Mesendoderm (in vitro differentiated cells): ENCODE measurements around the gene NLGN1.

Experiments
- DNase-seq: peaks from one replicate; pipeline ENCODE4 v3.0.0; 2013
- H2AK5ac ChIP-seq: 2 replicates; pipeline ENCODE4 v1.6.1; 2013; ENCODE audit warnings: low read length, inconsistent platforms
- H2BK120ac ChIP-seq: 2 replicates; pipeline ENCODE4 v1.6.1; 2013; ENCODE audit warnings: low read depth, mild to moderate bottlenecking, low read length, moderate library complexity, mixed read lengths
- H2BK15ac ChIP-seq: replicated peaks from 2 replicates; pipeline ENCODE4 v1.6.1; 2013; ENCODE audit warnings: low read depth, mild to moderate bottlenecking, moderate library complexity
- H2BK5ac ChIP-seq: 2 replicates; pipeline ENCODE4 v1.6.1; 2013; ENCODE audit warnings: low read length, inconsistent platforms
- H3K18ac ChIP-seq: 2 replicates; pipeline ENCODE4 v1.6.1; 2013; ENCODE audit warnings: mild to moderate bottlenecking, low read length, mixed read lengths
- H3K23ac ChIP-seq: one replicate; pipeline ENCODE4 v1.6.1; 2013; ENCODE audit warnings: low read length
- H3K27ac ChIP-seq: 2 replicates; pipeline ENCODE4 v1.5.1; 2013; ENCODE audit warnings: low read depth, mild to moderate bottlenecking, inconsistent platforms, low read length, moderate library complexity
- H3K27me3 ChIP-seq: 2 replicates; pipeline ENCODE4 v1.6.1; 2013; ENCODE audit warnings: low read length, control low read depth, mild to moderate bottlenecking, inconsistent platforms; ENCODE audit not compliant: insufficient read depth, poor library complexity
- H3K36me3 ChIP-seq: 2 replicates; pipeline ENCODE4 v1.6.1; 2013; ENCODE audit warnings: low read length, inconsistent platforms; ENCODE audit not compliant: control insufficient read depth, insufficient read depth
- H3K4ac ChIP-seq: one replicate; pipeline ENCODE4 v1.6.1; 2013; ENCODE audit warnings: low read depth, mild to moderate bottlenecking, low read length, moderate library complexity
- H3K4me1 ChIP-seq: 2 replicates; pipeline ENCODE4 v1.6.1; 2013; ENCODE audit warnings: low read depth, low read length, inconsistent platforms; ENCODE audit not compliant: control insufficient read depth
- H3K4me2 ChIP-seq: 2 replicates; pipeline ENCODE4 v1.6.1; 2013; ENCODE audit warnings: low read length
- H3K4me3 ChIP-seq: 2 replicates; pipeline ENCODE4 v1.5.1; 2013; ENCODE audit warnings: mild to moderate bottlenecking, low read length
- H3K56ac ChIP-seq: one replicate; pipeline ENCODE4 v1.6.1; 2013; ENCODE audit warnings: low read length
- H3K79me1 ChIP-seq: 2 replicates; pipeline ENCODE4 v1.6.1; 2013; ENCODE audit warnings: low read length, inconsistent platforms
- H3K79me2 ChIP-seq: 2 replicates; pipeline ENCODE4 v1.6.1; 2013; ENCODE audit warnings: mild to moderate bottlenecking, low read length; ENCODE audit not compliant: control insufficient read depth, insufficient read depth
- H3K9ac ChIP-seq: 2 replicates; pipeline ENCODE4 v1.6.1; 2013; ENCODE audit warnings: low read length, inconsistent platforms
- H4K5ac ChIP-seq: one replicate; pipeline ENCODE4 v1.6.1; 2013; ENCODE audit warnings: low read length
- H4K8ac ChIP-seq: one replicate; pipeline ENCODE4 v1.6.1; 2013; ENCODE audit warnings: low read depth, mild to moderate bottlenecking, control low read depth, low read length, moderate library complexity
- WGBS: extraction: QIAGEN DNeasy Blood & Tissue Kit; methylation state at CpG from one replicate; pipeline ENCODE4 v1.1.7; 2013; ENCODE audit warnings: low lambda C conversion rate, missing lambda C conversion rate; ENCODE audit not compliant: insufficient coverage; ENCODE audit errors: extremely low coverage; 5-methylcytosine and 5-hydroxymethylcytosine counted together

The NLGN1 gene

DNA sequence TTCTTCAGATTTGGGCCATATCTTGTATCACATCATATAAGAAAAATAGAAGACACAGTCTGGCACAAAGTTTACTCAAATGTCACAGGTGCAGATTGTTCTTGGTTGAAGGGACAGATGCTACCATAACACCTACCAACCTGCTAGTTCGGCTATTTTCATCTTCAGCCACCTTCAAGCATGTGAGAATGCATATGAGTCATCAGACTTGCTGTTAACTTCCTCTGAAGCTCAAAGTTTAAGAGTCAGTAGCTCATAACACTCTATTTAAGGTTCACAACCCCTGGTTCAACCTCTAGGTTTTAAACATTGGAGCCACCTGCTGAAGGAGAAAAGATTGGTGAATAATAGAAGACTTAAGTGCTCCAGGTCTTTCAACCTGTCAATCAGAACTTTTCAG is 522.8 kb downstream of the NLGN1 start:
- H3K18ac ChIP-seq, result no peak overlapping the region
- H3K56ac ChIP-seq, result no peak overlapping the region
- DNase-seq, result peak; percentile 62
- H4K8ac ChIP-seq, result no peak overlapping the region
- H3K27ac ChIP-seq, result no peak overlapping the region
- no CpG with 5 or more reads among the region's 1 CpG for WGBS
- no peaks in the 10 kb centered on the region for H3K27me3 ChIP-seq
- no peak overlapping the region for H3K9ac ChIP-seq
- H2BK15ac ChIP-seq, result no peak overlapping the region
- no peaks in the 10 kb centered on the region for H3K79me2 ChIP-seq
- no peak overlapping the region for H3K4me2 ChIP-seq
- H3K79me1 ChIP-seq, result no peaks in the 10 kb centered on the region
- no peaks in the 10 kb centered on the region for H3K4me1 ChIP-seq
- no peak overlapping the region for H3K4me3 ChIP-seq
- no peak overlapping the region for H2BK5ac ChIP-seq
- H2AK5ac ChIP-seq, result no peak overlapping the region
- H2BK120ac ChIP-seq, result no peak overlapping the region
- H3K23ac ChIP-seq, result no peak overlapping the region
- no peaks in the 10 kb centered on the region for H3K36me3 ChIP-seq
- H4K5ac ChIP-seq, result no peak overlapping the region
- no peak overlapping the region for H3K4ac ChIP-seq

DNA sequence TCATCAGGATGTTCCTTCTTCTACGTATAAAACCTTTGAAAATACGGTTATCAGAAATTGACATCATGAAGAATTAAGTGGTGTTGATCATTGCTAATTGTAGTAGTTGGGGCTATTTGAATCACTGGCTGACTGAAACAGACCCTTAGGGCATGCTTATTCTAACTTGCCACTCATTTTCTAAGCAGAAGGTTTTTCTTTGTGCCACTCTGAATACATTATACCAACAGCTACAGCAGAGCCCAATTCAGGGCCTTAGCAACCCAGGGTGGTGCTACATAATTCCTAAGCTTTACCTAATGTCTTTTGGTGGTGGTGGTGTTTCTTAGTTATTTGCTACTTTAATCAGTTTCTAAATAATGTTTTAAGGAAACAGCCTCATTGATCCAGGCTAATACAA is 524.2 kb downstream of the NLGN1 start:
- no CpG with 5 or more reads among the region's 2 CpGs for WGBS
- Histone ChIP-seq H3K27me3 (no peaks in the 10 kb centered on the region), H3K27ac (no peak overlapping the region), H3K4me3 (no peak overlapping the region), H2BK120ac (no peak overlapping the region), H3K4ac (no peak overlapping the region), H3K4me1 (no peaks in the 10 kb centered on the region), H4K5ac (no peak overlapping the region), H3K79me1 (no peaks in the 10 kb centered on the region), H3K36me3 (no peaks in the 10 kb centered on the region), H3K9ac (no peak overlapping the region), H3K56ac (no peak overlapping the region), H3K79me2 (no peaks in the 10 kb centered on the region), H3K18ac (no peak overlapping the region), H2AK5ac (no peak overlapping the region), H4K8ac (no peak overlapping the region), H3K23ac (no peak overlapping the region), H2BK5ac (no peak overlapping the region), H2BK15ac (no peak overlapping the region), H3K4me2 (no peak overlapping the region)
- DNase-seq, result peak; percentile 22

DNA sequence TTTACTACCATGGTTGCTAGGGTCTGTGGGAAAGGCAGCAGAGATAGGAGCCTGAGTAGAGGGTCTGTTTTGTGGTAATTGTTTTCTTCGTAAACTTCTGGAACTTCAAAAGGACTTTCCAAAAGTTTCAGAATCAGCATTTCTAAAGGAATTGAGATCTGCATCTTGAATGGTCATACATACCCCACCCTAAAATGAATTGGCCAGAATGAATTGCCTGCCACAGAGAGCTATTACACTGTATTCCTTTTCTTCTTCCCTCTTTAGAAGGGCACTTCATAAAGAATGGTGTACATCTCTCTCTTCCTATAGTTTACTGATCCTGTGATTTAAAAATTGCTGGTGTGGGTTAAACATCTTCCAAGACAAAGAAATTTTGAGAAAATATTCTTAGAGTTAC is 525.7 kb downstream of the NLGN1 start:
- WGBS, result no CpG with 5 or more reads among the region's 1 CpG
- H3K23ac ChIP-seq, result no peak overlapping the region
- no peaks in the 10 kb centered on the region for H3K79me1 ChIP-seq
- no peak overlapping the region for H3K4ac ChIP-seq
- H3K79me2 ChIP-seq, result no peaks in the 10 kb centered on the region
- no peak overlapping the region for H2BK120ac ChIP-seq
- H3K18ac ChIP-seq, result no peak overlapping the region
- H3K27me3 ChIP-seq, result no peaks in the 10 kb centered on the region
- no peak for DNase-seq
- no peak overlapping the region for H3K4me3 ChIP-seq
- H4K5ac ChIP-seq, result no peak overlapping the region
- no peak overlapping the region for H3K4me2 ChIP-seq
- no peak overlapping the region for H3K56ac ChIP-seq
- no peak overlapping the region for H3K27ac ChIP-seq
- H3K4me1 ChIP-seq, result no peaks in the 10 kb centered on the region
- no peak overlapping the region for H2BK5ac ChIP-seq
- no peak overlapping the region for H4K8ac ChIP-seq
- H2AK5ac ChIP-seq, result no peak overlapping the region
- H3K9ac ChIP-seq, result no peak overlapping the region
- H2BK15ac ChIP-seq, result peak overlapping the region; percentile 19
- no peaks in the 10 kb centered on the region for H3K36me3 ChIP-seq

DNA sequence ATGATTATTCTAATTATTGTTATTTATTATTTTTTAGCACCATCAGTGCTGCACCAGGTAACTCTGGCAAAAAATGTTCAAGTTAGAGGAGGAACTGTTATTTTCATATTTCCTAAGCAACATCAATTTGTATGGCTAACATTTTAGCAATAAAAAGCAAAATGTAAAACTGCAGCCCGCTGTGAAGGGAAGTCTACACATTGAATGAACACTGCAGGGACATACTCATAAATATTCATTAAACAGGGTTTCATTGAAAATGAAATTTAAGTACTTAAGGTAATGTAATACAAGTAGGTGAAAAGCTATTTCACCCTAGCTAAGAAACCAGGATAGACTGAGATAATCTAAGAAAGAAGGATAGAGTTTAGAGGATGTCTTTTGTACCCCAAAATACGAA is 532.7 kb downstream of the NLGN1 start:
- Histone ChIP-seq H4K8ac (no peak overlapping the region), H2BK15ac (no peak overlapping the region), H3K9ac (no peak overlapping the region), H2BK120ac (no peak overlapping the region), H3K27me3 (no peaks in the 10 kb centered on the region), H3K79me2 (no peaks in the 10 kb centered on the region), H3K79me1 (no peaks in the 10 kb centered on the region), H3K4me1 (peaks cover 2% of the 10 kb centered on the region), H3K4me3 (no peak overlapping the region), H3K23ac (no peak overlapping the region), H3K27ac (no peak overlapping the region), H3K4me2 (no peak overlapping the region), H2AK5ac (no peak overlapping the region), H3K4ac (no peak overlapping the region), H3K18ac (no peak overlapping the region), H2BK5ac (no peak overlapping the region), H3K36me3 (no peaks in the 10 kb centered on the region), H3K56ac (no peak overlapping the region), H4K5ac (no peak overlapping the region)
- no peak for DNase-seq
- WGBS, result no CpG with 5 or more reads among the region's 2 CpGs

DNA sequence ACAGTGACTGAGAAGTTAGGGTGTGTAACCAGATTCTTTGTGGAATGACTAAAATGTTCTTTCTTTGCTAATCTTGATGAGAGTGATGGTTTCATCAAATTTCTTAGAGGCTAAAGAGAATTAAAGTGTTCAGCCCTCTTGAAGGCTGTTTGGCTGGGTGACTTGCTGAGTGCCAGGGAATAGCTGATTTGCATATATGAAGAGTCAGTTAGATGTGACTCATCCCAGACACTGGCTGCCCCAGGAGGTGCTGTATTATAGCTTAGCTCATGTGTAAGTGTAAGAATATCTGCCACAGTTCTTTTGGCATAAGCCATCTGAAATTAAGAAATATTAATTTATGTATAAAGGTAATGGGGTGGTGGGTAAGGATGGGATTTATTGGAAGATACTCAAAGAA is 535.1 kb downstream of the NLGN1 start:
- H3K27me3 ChIP-seq, result no peaks in the 10 kb centered on the region
- H3K18ac ChIP-seq, result no peak overlapping the region
- H3K36me3 ChIP-seq, result no peaks in the 10 kb centered on the region
- H2BK5ac ChIP-seq, result no peak overlapping the region
- peaks cover 2% of the 10 kb centered on the region for H3K4me1 ChIP-seq
- no peak overlapping the region for H3K27ac ChIP-seq
- H2BK120ac ChIP-seq, result no peak overlapping the region
- no peak overlapping the region for H3K56ac ChIP-seq
- no peak overlapping the region for H3K4me2 ChIP-seq
- H3K4ac ChIP-seq, result no peak overlapping the region
- H4K5ac ChIP-seq, result no peak overlapping the region
- H3K79me2 ChIP-seq, result no peaks in the 10 kb centered on the region
- no peaks in the 10 kb centered on the region for H3K79me1 ChIP-seq
- peak; percentile 60 for DNase-seq
- no peak overlapping the region for H3K23ac ChIP-seq
- H4K8ac ChIP-seq, result no peak overlapping the region
- H3K4me3 ChIP-seq, result no peak overlapping the region
- no peak overlapping the region for H2BK15ac ChIP-seq
- no peak overlapping the region for H2AK5ac ChIP-seq
- H3K9ac ChIP-seq, result no peak overlapping the region

GRCh38 chr3:173933113-173933512 is 535.6 kb downstream of the NLGN1 start:
- Histone ChIP-seq H3K9ac (no peak overlapping the region), H3K18ac (peak overlapping the region; percentile 51), H3K23ac (no peak overlapping the region), H2BK120ac (no peak overlapping the region), H3K56ac (no peak overlapping the region), H3K79me2 (no peaks in the 10 kb centered on the region), H3K79me1 (no peaks in the 10 kb centered on the region), H3K27ac (no peak overlapping the region), H3K4me2 (no peak overlapping the region), H3K4me1 (peaks cover 2% of the 10 kb centered on the region), H2BK15ac (no peak overlapping the region), H3K4me3 (no peak overlapping the region), H3K27me3 (no peaks in the 10 kb centered on the region), H2BK5ac (no peak overlapping the region), H2AK5ac (no peak overlapping the region), H4K5ac (no peak overlapping the region), H3K36me3 (no peaks in the 10 kb centered on the region), H4K8ac (no peak overlapping the region), H3K4ac (no peak overlapping the region)
- no CpG with 5 or more reads among the region's 1 CpG for WGBS
- peak; percentile 60 for DNase-seq
